Colonic mucosa (tissue), 4 donors: ENCODE data around the gene SMG9. TPM values are rescaled to one million over a fixed set of nuclear protein-coding genes. Genes with fewer than 3 reads are reported as not detected.

Experiments used
- DNase-seq: peaks from one replicate; pipeline ENCODE4 v3.0.0-alpha.2; 2020
- H3K27ac ChIP-seq: fragments of 200-600 bp; one replicate; pipeline ENCODE4 v1.8.0; 2021
- H3K27me3 ChIP-seq: fragments of 200-600 bp; one replicate; pipeline ENCODE4 v1.8.0; 2021
- H3K36me3 ChIP-seq: fragments of 200-600 bp; one replicate; pipeline ENCODE4 v1.8.0; 2021
- H3K4me1 ChIP-seq: fragments of 200-600 bp; one replicate; pipeline ENCODE4 v1.8.0; 2021; ENCODE audit warnings: mild to moderate bottlenecking
- H3K4me3 ChIP-seq: fragments of 200-600 bp; one replicate; pipeline ENCODE4 v1.8.0; 2021
- H3K9ac ChIP-seq, 2 donors: one replicate each; pipeline ENCODE4 v1.7.0; 2013; ENCODE audit warnings: control low read depth in 2 of 2, low read depth in 2 of 2, low read length in 2 of 2
- H3K9me3 ChIP-seq: fragments of 200-600 bp; one replicate; pipeline ENCODE4 v1.8.0; 2021
- intact Hi-C: fragments of 100-400 bp; cut with DNase I; formaldehyde crosslinking; loops from one replicate; pipeline ENCODE4 v1.14.1; 2022
- total RNA-seq, 2 donors: library from RNA; stranded (reverse); fragmentation: NEBNext Ultra II Directional in 1 of 2; extraction: Animal tissue kit (Norgen Biotek cat#: 25700) in 1 of 2; gene quantifications; one replicate each; pipeline ENCODE4 v1.2.1, GENCODE V29; 2021
- TF ChIP-seq, protein P1 (sequence below): fragments of 200-600 bp; IDR thresholded peaks from one replicate; pipeline ENCODE4 v1.8.0; 2022; ENCODE audit warnings: antibody characterized with exemption, mild to moderate bottlenecking
- donor health status: healthy.
- donor health status: DM: no; HTN: no; CAD: no.
- donor health status: DM: no; HTN: no; CAD: no.

Gene SMG9
- total RNA-seq, 2 donors from 2014 or later = 30.1 to 66.6 TPM

GRCh38 chr19:43704002-43704705, 50.6 kb downstream of the SMG9 start:
- DNase-seq = peak; percentile 31
- Histone ChIP-seq H3K27me3 (no peaks in the 10 kb centered on the region), H3K4me3 (no peak overlapping the region), H3K4me1 (no peaks in the 10 kb centered on the region), H3K36me3 (no peaks in the 10 kb centered on the region), H3K9me3 (no peaks in the 10 kb centered on the region), H3K27ac (no peak overlapping the region), H3K9ac (no peak overlapping the region)
- intact Hi-C loops = no loop called here
- TF ChIP-seq, protein P1, sequence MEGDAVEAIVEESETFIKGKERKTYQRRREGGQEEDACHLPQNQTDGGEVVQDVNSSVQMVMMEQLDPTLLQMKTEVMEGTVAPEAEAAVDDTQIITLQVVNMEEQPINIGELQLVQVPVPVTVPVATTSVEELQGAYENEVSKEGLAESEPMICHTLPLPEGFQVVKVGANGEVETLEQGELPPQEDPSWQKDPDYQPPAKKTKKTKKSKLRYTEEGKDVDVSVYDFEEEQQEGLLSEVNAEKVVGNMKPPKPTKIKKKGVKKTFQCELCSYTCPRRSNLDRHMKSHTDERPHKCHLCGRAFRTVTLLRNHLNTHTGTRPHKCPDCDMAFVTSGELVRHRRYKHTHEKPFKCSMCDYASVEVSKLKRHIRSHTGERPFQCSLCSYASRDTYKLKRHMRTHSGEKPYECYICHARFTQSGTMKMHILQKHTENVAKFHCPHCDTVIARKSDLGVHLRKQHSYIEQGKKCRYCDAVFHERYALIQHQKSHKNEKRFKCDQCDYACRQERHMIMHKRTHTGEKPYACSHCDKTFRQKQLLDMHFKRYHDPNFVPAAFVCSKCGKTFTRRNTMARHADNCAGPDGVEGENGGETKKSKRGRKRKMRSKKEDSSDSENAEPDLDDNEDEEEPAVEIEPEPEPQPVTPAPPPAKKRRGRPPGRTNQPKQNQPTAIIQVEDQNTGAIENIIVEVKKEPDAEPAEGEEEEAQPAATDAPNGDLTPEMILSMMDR = no peak

DNA sequence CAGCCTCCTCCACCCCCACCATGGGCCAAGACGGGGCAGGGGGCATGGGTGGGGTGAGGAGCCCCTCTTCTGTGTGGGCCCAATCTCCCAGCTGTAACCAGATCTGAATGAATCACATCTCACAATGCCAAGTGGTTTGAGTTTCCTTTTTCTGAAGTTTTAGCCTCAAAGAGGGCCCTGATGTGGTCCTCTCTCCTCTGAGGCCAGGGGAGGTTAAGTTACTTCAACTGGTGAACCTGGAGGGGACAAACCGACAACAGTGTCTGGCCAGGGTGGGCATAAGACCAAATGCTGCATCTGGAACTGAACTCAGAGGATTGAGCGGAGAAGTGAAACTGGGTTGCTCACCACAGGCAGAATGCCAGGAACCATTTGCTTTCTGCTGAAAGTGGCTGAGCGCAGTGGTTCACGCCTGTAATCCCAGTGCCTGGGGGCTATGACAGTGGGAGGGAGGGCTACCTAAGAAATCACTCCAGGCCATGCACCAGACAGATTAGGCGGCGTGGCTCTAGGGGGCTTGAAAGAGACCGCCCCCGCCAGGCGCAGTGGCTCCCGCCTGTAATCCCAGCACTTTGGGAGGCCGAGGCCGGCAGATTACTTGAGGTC, 54.3 kb downstream of the SMG9 start:
- TF ChIP-seq, protein P1 = no peak
- Histone ChIP-seq H3K4me1 (no peaks in the 10 kb centered on the region), H3K27ac (peak overlapping the region; percentile 83), H3K27me3 (no peaks in the 10 kb centered on the region), H3K36me3 (no peaks in the 10 kb centered on the region), H3K9me3 (no peaks in the 10 kb centered on the region), H3K4me3 (no peak overlapping the region), H3K9ac (peak overlapping the region; percentile 37 to 63)
- DNase-seq = peak; percentile 57
- intact Hi-C loops = no loop called here

- peak overlapping the region; percentile 21 for H3K4me3 ChIP-seq
- intact Hi-C loops = no loop called here
- H3K36me3 ChIP-seq = no peaks in the 10 kb centered on the region
- peak; percentile 51 for DNase-seq
- TF ChIP-seq, protein P1 = no peak
- peak overlapping the region; percentile 38 to 60 for H3K9ac ChIP-seq
- no peaks in the 10 kb centered on the region for H3K4me1 ChIP-seq
- H3K9me3 ChIP-seq = no peaks in the 10 kb centered on the region
- H3K27ac ChIP-seq = peak overlapping the region; percentile 83
- no peaks in the 10 kb centered on the region for H3K27me3 ChIP-seq
Measured at GRCh38 chr19:43699506-43700394, 55.0 kb downstream of the SMG9 start.

DNA sequence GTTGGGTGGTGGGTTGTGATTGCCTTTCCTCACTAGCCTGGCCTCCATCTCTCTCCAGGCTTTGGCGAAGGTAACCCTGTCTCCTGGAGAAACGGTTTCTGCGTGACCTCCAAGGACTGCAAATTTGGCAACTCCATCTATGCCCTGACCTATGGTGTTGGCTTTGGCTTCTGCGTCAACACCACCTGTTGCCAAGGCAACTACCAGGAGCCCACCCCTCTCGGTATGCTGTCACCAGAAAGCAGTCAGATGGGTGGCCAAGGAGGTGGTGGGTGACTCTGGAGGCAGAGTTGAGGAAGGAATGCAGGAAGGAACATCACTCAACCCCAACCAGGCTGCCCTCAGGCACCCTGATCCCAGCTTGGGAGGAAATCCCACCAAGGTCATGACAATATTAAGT, 57.5 kb downstream of the SMG9 start:
- Histone ChIP-seq H3K9me3 (no peaks in the 10 kb centered on the region), H3K27ac (no peak overlapping the region), H3K9ac (no peak overlapping the region), H3K27me3 (no peaks in the 10 kb centered on the region), H3K36me3 (no peaks in the 10 kb centered on the region), H3K4me3 (no peak overlapping the region), H3K4me1 (no peaks in the 10 kb centered on the region)
- TF ChIP-seq, protein P1 = no peak
- DNase-seq = no peak
- intact Hi-C loops = no loop called here

GRCh38 chr19:43695985-43696704, 58.6 kb downstream of the SMG9 start:
- Histone ChIP-seq H3K4me3 (no peak overlapping the region), H3K36me3 (no peaks in the 10 kb centered on the region), H3K27ac (no peak overlapping the region), H3K9ac (no peak overlapping the region), H3K9me3 (no peaks in the 10 kb centered on the region), H3K27me3 (no peaks in the 10 kb centered on the region), H3K4me1 (no peaks in the 10 kb centered on the region)
- TF ChIP-seq, protein P1 = no peak
- no peak for DNase-seq
- intact Hi-C loops = no loop called here
